Measurements from ENCODE around the gene KRT23. TPM values are rescaled to one million over a fixed set of nuclear protein-coding genes. Genes with fewer than 3 reads are reported as not detected.

Gene KRT23
- total RNA-seq, 1 experiment from 2014 or later, result not detected

DNA sequence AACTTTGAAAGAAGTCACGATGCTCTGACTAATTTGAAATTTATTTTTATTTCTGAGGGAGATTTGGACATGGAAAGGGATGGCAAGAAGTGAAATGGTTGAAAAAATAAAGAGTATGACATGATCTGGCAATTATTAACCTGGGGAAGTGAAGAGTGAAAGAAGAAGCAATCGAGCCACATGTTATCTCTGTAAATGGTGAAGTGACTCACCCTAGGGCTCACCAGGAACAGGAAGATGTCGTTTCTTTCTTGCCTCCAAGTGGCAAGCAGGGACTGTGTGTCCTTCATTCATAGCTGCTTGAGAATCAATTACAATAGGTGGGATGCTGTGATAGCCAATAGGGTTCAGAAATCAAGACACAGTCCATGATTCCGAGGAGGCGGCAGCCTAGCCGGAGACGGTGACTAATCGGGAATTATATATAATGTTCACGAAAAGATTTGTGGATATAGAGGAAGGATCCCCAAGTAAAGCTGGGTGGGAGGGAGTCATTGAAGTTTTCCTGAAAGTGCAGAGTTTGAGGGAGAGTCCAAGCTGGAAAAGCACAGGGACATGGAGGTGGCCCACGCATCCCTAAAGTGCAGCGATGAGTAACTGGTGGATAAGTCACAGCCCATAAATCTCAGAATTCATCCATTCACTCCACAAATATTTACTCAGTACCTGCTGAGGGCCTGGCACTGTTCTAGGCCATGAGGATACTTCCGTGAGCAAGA, 34.2 kb downstream of the KRT23 start:
- Histone ChIP-seq H3K4me3 (peak overlapping the region; percentile 24; the same call in 1 of the 2 replicates), H4K20me1 (ENCODE audit: insufficient read depth) (no peaks in the 10 kb centered on the region), H3K79me2 (ENCODE audit: low read depth) (no peaks in the 10 kb centered on the region), H3K27me3 (ENCODE audit: insufficient read depth, low read depth) (no peaks in the 10 kb centered on the region), H3K4me1 (replicated peaks; ENCODE audit: insufficient read depth) (peaks cover 49% of the 10 kb centered on the region), H3K4me2 (peak overlapping the region; percentile 70), H3K9me3 (ENCODE audit: insufficient read depth, low read depth) (no peaks in the 10 kb centered on the region), H3F3A (ENCODE audit: insufficient read depth, low read depth) (peaks cover 34% of the 10 kb centered on the region), H3K27ac (peak overlapping the region; percentile 98), H2AFZ (peak overlapping the region; percentile 30; the same call in 1 of the 2 replicates), H3K9me2 (ENCODE audit: insufficient read depth) (no peaks in the 10 kb centered on the region), H3K36me3 (ENCODE audit: low read depth) (no peaks in the 10 kb centered on the region)
- peak in 1 of 2 experiments; percentile 96 for DNase-seq
- TF ChIP-seq, protein P1, sequence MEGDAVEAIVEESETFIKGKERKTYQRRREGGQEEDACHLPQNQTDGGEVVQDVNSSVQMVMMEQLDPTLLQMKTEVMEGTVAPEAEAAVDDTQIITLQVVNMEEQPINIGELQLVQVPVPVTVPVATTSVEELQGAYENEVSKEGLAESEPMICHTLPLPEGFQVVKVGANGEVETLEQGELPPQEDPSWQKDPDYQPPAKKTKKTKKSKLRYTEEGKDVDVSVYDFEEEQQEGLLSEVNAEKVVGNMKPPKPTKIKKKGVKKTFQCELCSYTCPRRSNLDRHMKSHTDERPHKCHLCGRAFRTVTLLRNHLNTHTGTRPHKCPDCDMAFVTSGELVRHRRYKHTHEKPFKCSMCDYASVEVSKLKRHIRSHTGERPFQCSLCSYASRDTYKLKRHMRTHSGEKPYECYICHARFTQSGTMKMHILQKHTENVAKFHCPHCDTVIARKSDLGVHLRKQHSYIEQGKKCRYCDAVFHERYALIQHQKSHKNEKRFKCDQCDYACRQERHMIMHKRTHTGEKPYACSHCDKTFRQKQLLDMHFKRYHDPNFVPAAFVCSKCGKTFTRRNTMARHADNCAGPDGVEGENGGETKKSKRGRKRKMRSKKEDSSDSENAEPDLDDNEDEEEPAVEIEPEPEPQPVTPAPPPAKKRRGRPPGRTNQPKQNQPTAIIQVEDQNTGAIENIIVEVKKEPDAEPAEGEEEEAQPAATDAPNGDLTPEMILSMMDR (conservative IDR thresholded peaks at IDR 0.05), result no peak
- no peak for TF ChIP-seq EZH2 (IDR thresholded peaks at IDR 0.05; ENCODE audit: low read depth)
- ChIA-PET POLR2A (ENCODE audit: unreplicated experiment) (interaction anchor here (0.7 kb wide), 1 partner anchor 487 kb away, joined by 3 read pairs; no protein-coding TSS in a partner anchor), CTCF (interaction anchor here (0.7 kb wide), 1 partner anchor 1366 kb away, joined by 4 read pairs; no protein-coding TSS in a partner anchor)
- no TSS peak for BruUV-seq (replicated peaks)
- intact Hi-C loops (cut with micrococcal nuclease; ENCODE audit: unreplicated experiment), result no loop called here

DNA sequence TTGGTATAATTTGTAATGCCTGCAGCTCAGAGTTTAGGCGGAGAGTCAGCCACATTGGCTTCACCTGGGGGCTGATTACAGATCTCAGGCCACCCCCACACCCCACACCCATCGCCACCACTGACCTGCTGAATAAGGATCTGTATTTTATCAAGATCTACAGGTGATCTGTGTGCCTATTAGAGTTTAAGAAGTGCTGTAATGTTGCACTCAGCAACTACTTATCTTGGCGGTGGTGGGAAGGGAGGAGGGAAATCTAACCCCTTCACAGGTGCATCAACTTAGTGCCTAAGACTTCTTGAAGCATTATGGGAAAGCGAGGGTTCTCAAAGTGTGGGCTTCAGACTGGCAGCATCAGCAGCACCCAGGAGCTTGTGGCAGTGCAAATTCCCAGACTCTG, 34.9 kb downstream of the KRT23 start:
- H3K79me2 ChIP-seq (ENCODE audit: low read depth), result no peaks in the 10 kb centered on the region
- no peaks in the 10 kb centered on the region for H3K9me3 ChIP-seq (ENCODE audit: insufficient read depth, low read depth)
- H3K4me2 ChIP-seq, result peak overlapping the region; percentile 70
- no peaks in the 10 kb centered on the region for H4K20me1 ChIP-seq (ENCODE audit: insufficient read depth)
- H3K4me1 ChIP-seq (replicated peaks; ENCODE audit: insufficient read depth), result peaks cover 47% of the 10 kb centered on the region
- no peak overlapping the region for H2AFZ ChIP-seq
- no peaks in the 10 kb centered on the region for H3K27me3 ChIP-seq (ENCODE audit: insufficient read depth, low read depth)
- H3K36me3 ChIP-seq (ENCODE audit: low read depth), result no peaks in the 10 kb centered on the region
- H3K9me2 ChIP-seq (ENCODE audit: insufficient read depth), result no peaks in the 10 kb centered on the region
- DNase-seq, result no peak
- intact Hi-C loops (cut with micrococcal nuclease; ENCODE audit: unreplicated experiment), result no loop called here
- ChIA-PET POLR2A (ENCODE audit: unreplicated experiment) (interaction anchor here (0.6 to 1.2 kb wide), 11 partner anchors 8 to 751 kb away, joined by 3 to 25 read pairs (median 5); partner anchors contain the start of gene KRTAP2-3), CTCF (interaction anchor here (0.6 to 0.7 kb wide), 5 partner anchors 46 to 1366 kb away, joined by 3 to 4 read pairs (median 3); no protein-coding TSS in a partner anchor)
- peak overlapping the region; percentile 24; the same call in 1 of the 2 replicates for H3K4me3 ChIP-seq
- TF ChIP-seq, protein P1 (conservative IDR thresholded peaks at IDR 0.05), result no peak
- TF ChIP-seq EZH2 (IDR thresholded peaks at IDR 0.05; ENCODE audit: low read depth), result no peak
- TSS peak; percentile 89 for BruUV-seq (replicated peaks)
- H3K27ac ChIP-seq, result peak overlapping the region; percentile 98
- peaks cover 34% of the 10 kb centered on the region for H3F3A ChIP-seq (ENCODE audit: insufficient read depth, low read depth)

DNA sequence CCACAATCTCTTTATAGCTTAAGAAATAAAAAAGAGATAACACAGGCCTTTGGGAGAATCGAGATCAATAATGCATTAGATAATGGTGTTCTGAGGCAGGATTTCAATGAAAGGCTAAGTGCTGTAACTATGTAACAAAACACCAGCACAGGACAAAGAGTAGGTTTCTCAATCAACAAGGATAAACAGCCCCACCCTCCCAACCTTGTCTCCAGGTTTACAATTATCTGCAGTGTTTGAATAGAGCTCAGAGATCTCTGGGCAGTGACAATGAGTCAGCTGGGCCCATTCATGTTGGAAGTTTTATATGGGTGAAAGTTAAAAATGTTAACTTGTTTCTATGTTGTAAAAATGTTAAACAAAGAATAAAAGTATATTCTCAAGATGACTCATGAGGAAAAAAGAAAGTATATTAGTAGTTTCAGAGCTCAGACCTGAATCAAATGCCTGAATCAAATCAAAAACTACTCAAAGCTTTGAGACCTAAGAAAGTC, 35.4 kb downstream of the KRT23 start:
- Histone ChIP-seq H3K4me2 (peak overlapping the region; percentile 70), H3K79me2 (ENCODE audit: low read depth) (no peaks in the 10 kb centered on the region), H3K27ac (peak overlapping the region; percentile 98), H3K4me3 (peak overlapping the region; percentile 24; the same call in 1 of the 2 replicates), H4K20me1 (ENCODE audit: insufficient read depth) (no peaks in the 10 kb centered on the region), H3K36me3 (ENCODE audit: low read depth) (no peaks in the 10 kb centered on the region), H3F3A (ENCODE audit: insufficient read depth, low read depth) (peaks cover 34% of the 10 kb centered on the region), H2AFZ (no peak overlapping the region), H3K4me1 (replicated peaks; ENCODE audit: insufficient read depth) (peaks cover 47% of the 10 kb centered on the region), H3K9me2 (ENCODE audit: insufficient read depth) (no peaks in the 10 kb centered on the region), H3K9me3 (ENCODE audit: insufficient read depth, low read depth) (no peaks in the 10 kb centered on the region), H3K27me3 (ENCODE audit: insufficient read depth, low read depth) (no peaks in the 10 kb centered on the region)
- POLR2A ChIA-PET (ENCODE audit: unreplicated experiment), result interaction anchor here (0.5 to 1.2 kb wide), 16 partner anchors 8 to 752 kb away, joined by 3 to 25 read pairs (median 4); partner anchors contain the start of gene KRTAP2-3
- TF ChIP-seq, protein P1 (conservative IDR thresholded peaks at IDR 0.05), result no peak
- TF ChIP-seq EZH2 (IDR thresholded peaks at IDR 0.05; ENCODE audit: low read depth), result no peak
- CTCF ChIA-PET, result interaction anchor here (0.6 to 0.7 kb wide), 4 partner anchors 45 to 770 kb away, joined by 3 to 4 read pairs (median 3); no protein-coding TSS in a partner anchor
- intact Hi-C loops (cut with micrococcal nuclease; ENCODE audit: unreplicated experiment), result no loop called here
- BruUV-seq (replicated peaks), result no TSS peak
- DNase-seq, result peak; percentile 65 to 97
